Measurements from ENCODE around the gene RUNX2. TPM values are rescaled to one million over a fixed set of nuclear protein-coding genes. Genes with fewer than 3 reads are reported as not detected.

RUNX2 gene
- total and polyA plus RNA-seq, 12 donors, result 0.20 to 3.0 (median 1.6) TPM

DNA sequence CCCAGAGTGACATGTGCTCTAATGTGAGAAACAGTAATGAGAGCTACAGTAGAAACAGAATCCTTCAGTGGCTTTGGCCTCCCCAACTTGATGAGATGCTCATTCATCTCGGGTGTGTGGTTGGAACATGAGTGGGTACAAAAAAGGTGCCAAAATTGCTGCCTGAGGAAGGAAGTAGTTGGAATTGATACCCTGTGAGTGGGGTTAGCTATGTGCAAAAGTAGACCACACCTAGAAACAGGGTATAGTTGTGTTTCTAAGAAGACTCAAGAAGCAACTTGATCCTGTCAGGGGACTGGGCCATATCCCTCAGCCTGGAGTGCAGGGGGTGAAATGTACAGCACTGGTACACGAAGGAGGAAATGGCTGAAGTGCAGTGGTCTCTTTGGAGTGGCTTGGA, 256.0 kb downstream of the RUNX2 start:
- WGBS, 2 donors, result 63 to 70% methylated on average over 2 of the region's 2 CpGs
- H3K4me3 ChIP-seq, result no peak overlapping the region
- H3K36me3 ChIP-seq, result no peaks in the 10 kb centered on the region
- no peak overlapping the region for H3K27ac ChIP-seq
- H3K9me3 ChIP-seq, result peaks cover 0 to 27% (median 0%) of the 10 kb centered on the region in 11 donors
- no peak for DNase-seq
- TF ChIP-seq, protein P1, sequence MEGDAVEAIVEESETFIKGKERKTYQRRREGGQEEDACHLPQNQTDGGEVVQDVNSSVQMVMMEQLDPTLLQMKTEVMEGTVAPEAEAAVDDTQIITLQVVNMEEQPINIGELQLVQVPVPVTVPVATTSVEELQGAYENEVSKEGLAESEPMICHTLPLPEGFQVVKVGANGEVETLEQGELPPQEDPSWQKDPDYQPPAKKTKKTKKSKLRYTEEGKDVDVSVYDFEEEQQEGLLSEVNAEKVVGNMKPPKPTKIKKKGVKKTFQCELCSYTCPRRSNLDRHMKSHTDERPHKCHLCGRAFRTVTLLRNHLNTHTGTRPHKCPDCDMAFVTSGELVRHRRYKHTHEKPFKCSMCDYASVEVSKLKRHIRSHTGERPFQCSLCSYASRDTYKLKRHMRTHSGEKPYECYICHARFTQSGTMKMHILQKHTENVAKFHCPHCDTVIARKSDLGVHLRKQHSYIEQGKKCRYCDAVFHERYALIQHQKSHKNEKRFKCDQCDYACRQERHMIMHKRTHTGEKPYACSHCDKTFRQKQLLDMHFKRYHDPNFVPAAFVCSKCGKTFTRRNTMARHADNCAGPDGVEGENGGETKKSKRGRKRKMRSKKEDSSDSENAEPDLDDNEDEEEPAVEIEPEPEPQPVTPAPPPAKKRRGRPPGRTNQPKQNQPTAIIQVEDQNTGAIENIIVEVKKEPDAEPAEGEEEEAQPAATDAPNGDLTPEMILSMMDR (IDR thresholded peaks at IDR 0.05), result no peak
- H3K4me1 ChIP-seq, result peaks cover 0 to 4% (median 0%) of the 10 kb centered on the region in 9 donors
- H3K27me3 ChIP-seq, result no peaks in the 10 kb centered on the region
- no peak for ATAC-seq
- intact Hi-C loops (cut with DNase I), result no loop called here

- WGBS, 2 donors, result 55 to 67% methylated on average over 13 of the region's 13 CpGs
- no peak overlapping the region for H3K27ac ChIP-seq
- TF ChIP-seq, protein P1 (IDR thresholded peaks at IDR 0.05), result no peak
- no peak for DNase-seq
- H3K9me3 ChIP-seq, result peaks cover 0 to 15% (median 0%) of the 10 kb centered on the region in 11 donors
- H3K4me1 ChIP-seq, result peaks cover 0 to 14% (median 0%) of the 10 kb centered on the region in 9 donors
- H3K27me3 ChIP-seq, result no peaks in the 10 kb centered on the region
- H3K4me3 ChIP-seq, result no peak overlapping the region
- intact Hi-C loops (cut with DNase I), result no loop called here
- ATAC-seq, result no peak
- no peaks in the 10 kb centered on the region for H3K36me3 ChIP-seq
Observed at GRCh38 chr6:45586216-45587171, 258.4 kb downstream of the RUNX2 start.

DNA sequence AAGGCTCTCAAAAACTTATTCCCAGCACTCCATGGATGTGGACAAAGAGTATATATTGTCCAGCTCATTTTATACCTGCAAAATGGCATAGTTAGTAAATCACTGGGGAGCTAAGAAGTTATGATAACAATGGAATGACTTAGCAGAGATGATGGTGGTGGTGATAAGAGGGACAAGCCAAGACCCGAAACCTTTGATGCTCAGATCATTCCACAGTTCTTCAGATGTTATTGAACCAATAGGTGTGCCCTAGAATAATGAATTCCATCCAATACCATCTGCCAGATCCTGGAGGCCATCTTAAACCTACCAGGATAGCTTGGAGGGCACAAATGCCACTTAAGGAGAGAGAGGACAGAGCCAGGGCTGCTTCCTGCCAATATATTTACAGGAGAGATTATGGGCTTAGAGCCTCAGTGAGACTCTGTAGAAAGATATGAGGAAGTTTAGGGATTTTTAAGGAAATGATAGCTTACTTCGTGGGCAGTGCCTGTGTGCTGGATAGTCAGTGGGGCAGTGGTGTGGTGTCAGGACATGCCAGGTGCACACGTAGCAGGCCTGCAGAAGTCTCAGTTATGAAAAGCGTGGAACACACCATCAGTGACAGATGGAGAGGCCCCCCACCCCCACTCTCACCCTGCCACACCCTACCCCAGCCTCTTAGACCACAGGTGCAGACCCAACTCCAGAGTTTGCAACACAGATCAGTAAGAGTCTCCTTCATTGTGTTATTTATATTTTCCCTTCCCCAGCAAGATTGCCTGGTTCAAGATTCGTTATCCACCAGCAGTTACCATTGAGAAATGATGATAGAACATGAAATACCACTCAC, 259.3 kb downstream of the RUNX2 start:
- WGBS, 2 donors, result 77 to 87% methylated on average over 5 of the region's 5 CpGs
- Histone ChIP-seq H3K9me3 (peaks cover 0 to 5% (median 0%) of the 10 kb centered on the region in 11 donors), H3K27ac (no peak overlapping the region), H3K4me3 (no peak overlapping the region), H3K36me3 (no peaks in the 10 kb centered on the region), H3K4me1 (peaks cover 0 to 14% (median 0%) of the 10 kb centered on the region in 9 donors), H3K27me3 (no peaks in the 10 kb centered on the region)
- ATAC-seq (no peak), DNase-seq (no peak)
- intact Hi-C loops (cut with DNase I), result no loop called here
- TF ChIP-seq, protein P1 (IDR thresholded peaks at IDR 0.05), result no peak

DNA sequence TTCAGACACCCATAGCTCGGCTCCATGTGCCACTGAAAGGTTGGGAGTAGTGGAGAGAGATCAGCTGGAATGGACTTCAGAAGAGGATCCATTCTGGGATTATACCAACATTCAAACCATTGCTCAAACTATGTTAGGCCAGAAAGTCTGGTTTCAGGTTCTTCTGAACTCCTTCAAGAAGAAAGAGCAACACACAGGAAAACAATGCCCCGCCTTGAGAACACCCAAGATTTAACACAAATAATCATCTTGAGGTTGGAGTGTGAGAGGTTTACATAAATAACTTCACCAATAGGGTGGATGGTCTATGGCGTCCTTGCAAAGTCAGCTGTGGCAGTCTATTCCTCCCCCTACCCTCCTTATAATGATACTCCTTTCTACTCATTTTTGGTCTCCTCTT, 261.2 kb downstream of the RUNX2 start:
- Histone ChIP-seq H3K4me3 (no peak overlapping the region), H3K36me3 (no peaks in the 10 kb centered on the region), H3K9me3 (no peaks in the 10 kb centered on the region), H3K27ac (no peak overlapping the region), H3K27me3 (no peaks in the 10 kb centered on the region), H3K4me1 (peaks cover 0 to 14% (median 0%) of the 10 kb centered on the region in 9 donors)
- no peak for ATAC-seq
- intact Hi-C loops (cut with DNase I), result no loop called here
- 93 to 95% methylated on average over 3 of the region's 3 CpGs for WGBS, 2 donors
- TF ChIP-seq, protein P1 (IDR thresholded peaks at IDR 0.05), result no peak
- DNase-seq, result no peak
